AG09309 (cell line): ENCODE data around the gene S100A8.
"Not testable (repeated sequence)": the region's sequence is repeated elsewhere in the genome, so short reads cannot be mapped to it uniquely, and the experiment has no call there.

Experiments
- DNase-seq: peaks from one replicate; pipeline ENCODE4 v3.0.0-alpha.2; 2010; ENCODE audit warnings: low read depth
- H3K4me3 ChIP-seq: 2 replicates; pipeline ENCODE4 v1.5.1; 2011; ENCODE audit warnings: mild to moderate bottlenecking, low read depth, low read length, moderate library complexity; ENCODE audit not compliant: control insufficient read depth
- CTCF ChIP-seq: IDR thresholded peaks from 2 replicates; pipeline ENCODE4 v1.5.1; 2011; ENCODE audit warnings: mild to moderate bottlenecking, low read depth, low read length, inconsistent platforms; ENCODE audit not compliant: insufficient read depth, control insufficient read depth; ENCODE audit errors: missing control alignments

S100A8 gene

GRCh38 chr1:153348511-153349362 lies 42.1 kb downstream of the S100A8 start, which contains the start of gene PGLYRP4:
TSS of gene PGLYRP4 (minus strand) at chr1:153348841. CDS start at chr1:153347932, 909 bp downstream.
- DNase-seq, result no peak
- H3K4me3 ChIP-seq, result no peak within 1 kb of the TSS
- TF ChIP-seq CTCF, result no peak

- no peak for TF ChIP-seq CTCF
- no peak overlapping the region for H3K4me3 ChIP-seq
- DNase-seq, result no peak
Measured at GRCh38 chr1:153347856-153348255, 43.0 kb downstream of the S100A8 start.

- H3K4me3 ChIP-seq, DNase-seq: not testable (repeated sequence)
Measured at GRCh38 chr1:153347049-153347448, 43.8 kb downstream of the S100A8 start.

- H3K4me3 ChIP-seq, result no peak overlapping the region
- no peak for DNase-seq
- no peak for TF ChIP-seq CTCF
Measured at GRCh38 chr1:153346077-153346723, 44.7 kb downstream of the S100A8 start.

- TF ChIP-seq CTCF, result no peak
- no peak overlapping the region for H3K4me3 ChIP-seq
- DNase-seq, result no peak
Measured at GRCh38 chr1:153345187-153346076, 45.4 kb downstream of the S100A8 start.

- TF ChIP-seq CTCF, result no peak
- no peak for DNase-seq
- H3K4me3 ChIP-seq, result no peak overlapping the region
Measured at GRCh38 chr1:153344718-153345025, 46.2 kb downstream of the S100A8 start.
